Fibroblast of the aortic adventitia (primary cell): ENCODE results near the gene USP24. TPM values are rescaled to one million over a fixed set of nuclear protein-coding genes. Genes with fewer than 3 reads are reported as not detected.
A peak's percentile ranks its signal among the peaks of the same experiment; 100 is the strongest.

Source experiments
- DNase-seq: peaks from one replicate; pipeline ENCODE4 v3.0.0-alpha.2; 2010; ENCODE audit warnings: low read depth
- H3K4me3 ChIP-seq: 2 replicates; pipeline ENCODE4 v1.5.1; 2011; ENCODE audit warnings: low read depth, mild to moderate bottlenecking, control low read depth, low read length, moderate library complexity
- CTCF ChIP-seq: IDR thresholded peaks from 2 replicates; pipeline ENCODE4 v1.5.1; 2011; ENCODE audit warnings: mild to moderate bottlenecking, low read length, control low read depth, inconsistent platforms; ENCODE audit not compliant: insufficient read depth
- total RNA-seq: library from RNA; depleted of rRNA; stranded (reverse); fragments of >200 nt; gene quantifications from 2 replicates; pipeline ENCODE4 v1.2.3, GENCODE V29; 2012; ENCODE audit warnings: low replicate concordance

USP24 gene
- total RNA-seq, 1 donor = 44.8 TPM

DNA sequence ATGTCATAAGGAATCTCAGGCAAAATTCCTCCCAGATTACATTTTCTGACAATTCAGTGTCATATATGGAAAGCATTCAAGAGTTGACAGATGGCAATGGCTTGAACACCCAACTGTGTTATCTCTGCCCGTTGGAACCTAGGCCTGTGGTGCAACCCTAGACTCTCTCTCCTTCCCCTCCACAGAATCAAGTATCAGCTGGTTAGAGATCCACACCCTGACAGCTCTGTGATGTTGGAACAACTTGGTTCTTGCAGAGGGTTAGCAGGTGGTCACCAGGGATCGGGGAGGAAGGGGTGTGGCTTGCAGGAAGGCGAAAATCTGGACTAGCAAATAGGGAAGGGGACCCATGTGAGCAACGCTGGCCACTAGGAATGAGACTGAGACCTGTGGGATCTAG lies 149.5 kb downstream of the USP24 start:
- no peak for TF ChIP-seq CTCF
- no peak for DNase-seq
- no peak overlapping the region for H3K4me3 ChIP-seq

- TF ChIP-seq CTCF = no peak
Measured at GRCh38 chr1:55064861-55065263, 150.3 kb downstream of the USP24 start.

GRCh38 chr1:55064071-55064581 lies 151.0 kb downstream of the USP24 start:
- peak; percentile 31 for TF ChIP-seq CTCF
- peak; percentile 55 for DNase-seq
- H3K4me3 ChIP-seq = no peak overlapping the region

More at GRCh38 chr1:55064861-55065263, 150.3 kb downstream of the USP24 start:
- no peak overlapping the region for H3K4me3 ChIP-seq
- peak; percentile 69 for DNase-seq

DNA sequence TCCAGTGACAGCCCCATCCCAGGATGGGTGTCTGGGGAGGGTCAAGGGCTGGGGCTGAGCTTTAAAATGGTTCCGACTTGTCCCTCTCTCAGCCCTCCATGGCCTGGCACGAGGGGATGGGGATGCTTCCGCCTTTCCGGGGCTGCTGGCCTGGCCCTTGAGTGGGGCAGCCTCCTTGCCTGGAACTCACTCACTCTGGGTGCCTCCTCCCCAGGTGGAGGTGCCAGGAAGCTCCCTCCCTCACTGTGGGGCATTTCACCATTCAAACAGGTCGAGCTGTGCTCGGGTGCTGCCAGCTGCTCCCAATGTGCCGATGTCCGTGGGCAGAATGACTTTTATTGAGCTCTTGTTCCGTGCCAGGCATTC lies 151.6 kb downstream of the USP24 start:
- no peak for TF ChIP-seq CTCF
- H3K4me3 ChIP-seq = no peak overlapping the region
- no peak for DNase-seq

DNA sequence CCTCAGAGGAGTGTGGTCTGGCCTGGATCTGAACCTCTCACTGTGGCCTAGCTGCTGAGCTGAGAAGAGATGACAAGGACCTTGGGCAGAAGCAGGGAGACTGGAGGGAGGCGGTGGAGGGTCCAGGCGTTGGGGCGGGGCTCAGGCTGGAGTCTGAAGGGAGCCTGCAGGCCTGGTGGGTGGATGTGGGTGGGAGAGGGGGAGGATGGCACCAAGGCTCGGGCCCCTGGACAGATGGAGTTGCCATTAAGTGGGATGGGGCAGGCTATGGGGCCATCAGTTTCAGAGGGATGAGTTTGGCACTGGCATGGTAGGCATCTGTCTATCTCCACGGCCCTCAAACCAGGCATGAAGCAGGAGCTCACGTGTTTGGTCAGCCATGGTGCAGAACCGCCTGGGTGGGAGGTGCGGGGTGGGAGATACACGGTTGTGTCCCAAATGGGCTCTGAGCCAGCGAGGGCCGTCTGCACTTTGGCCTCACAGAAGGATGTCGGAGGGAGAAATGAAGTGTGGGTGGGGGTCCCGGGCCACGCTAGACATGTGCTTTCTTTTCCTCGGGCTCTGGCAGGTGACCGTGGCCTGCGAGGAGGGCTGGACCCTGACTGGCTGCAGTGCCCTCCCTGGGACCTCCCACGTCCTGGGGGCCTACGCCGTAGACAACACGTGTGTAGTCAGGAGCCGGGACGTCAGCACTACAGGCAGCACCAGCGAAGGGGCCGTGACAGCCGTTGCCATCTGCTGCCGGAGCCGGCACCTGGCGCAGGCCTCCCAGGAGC lies 152.2 kb downstream of the USP24 start:
- TF ChIP-seq CTCF = no peak
- H3K4me3 ChIP-seq = no peak overlapping the region
- DNase-seq = no peak

- no peak for TF ChIP-seq CTCF
- no peak for DNase-seq
Measured at GRCh38 chr1:55061706-55062321, 153.3 kb downstream of the USP24 start.

More at GRCh38 chr1:55061706-55062321, 153.3 kb downstream of the USP24 start:
- H3K4me3 ChIP-seq = no peak overlapping the region
